Dedifferentiated amniotic fluid mesenchymal stem cell (primary cell): ENCODE measurements around the gene SSH2.

Experiments used
- DNase-seq: peaks from one replicate; pipeline ENCODE4 v3.0.0-alpha.2; 2016; ENCODE audit errors: extremely low spot score

Gene SSH2

GRCh38 chr17:29590411-29591145, 339.4 kb downstream of the SSH2 start:
- DNase-seq, result no peak

GRCh38 chr17:29589524-29590410, 340.3 kb downstream of the SSH2 start, which contains the start of gene GIT1:
Gene GIT1, minus strand, starts transcription at chr17:29589648. Its CDS starts 270 bp downstream, at chr17:29589378.
- DNase-seq, result peak; percentile 73

- no peak for DNase-seq
Observed at GRCh38 chr17:29588562-29589411, 341.2 kb downstream of the SSH2 start.

DNA sequence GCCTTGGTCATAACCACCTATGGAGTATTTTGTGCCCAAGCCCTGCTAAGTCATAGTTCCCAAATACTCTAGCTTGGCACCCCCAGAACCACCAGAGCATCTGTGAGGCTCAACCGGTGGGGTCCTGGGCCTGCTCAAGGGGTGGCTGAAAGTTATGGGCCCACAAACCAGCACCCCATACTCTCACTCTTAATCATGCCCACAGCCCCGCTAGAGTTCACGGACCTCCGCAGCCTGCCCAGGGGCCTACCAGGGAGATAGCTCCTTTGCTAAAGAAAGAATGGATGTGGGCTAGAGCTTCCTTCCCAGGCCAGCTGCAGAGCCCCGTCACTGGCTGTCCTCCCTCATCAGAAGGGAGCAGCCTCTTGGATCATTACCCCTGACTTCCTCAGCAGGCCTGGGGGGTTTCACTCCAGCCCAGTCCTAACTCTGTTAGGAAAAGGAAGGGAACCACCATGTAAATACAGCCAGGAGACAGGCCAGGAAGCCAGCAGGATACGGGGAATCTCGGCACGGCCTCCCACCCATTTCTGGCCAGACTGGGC, 341.9 kb downstream of the SSH2 start:
- DNase-seq, result no peak

DNA sequence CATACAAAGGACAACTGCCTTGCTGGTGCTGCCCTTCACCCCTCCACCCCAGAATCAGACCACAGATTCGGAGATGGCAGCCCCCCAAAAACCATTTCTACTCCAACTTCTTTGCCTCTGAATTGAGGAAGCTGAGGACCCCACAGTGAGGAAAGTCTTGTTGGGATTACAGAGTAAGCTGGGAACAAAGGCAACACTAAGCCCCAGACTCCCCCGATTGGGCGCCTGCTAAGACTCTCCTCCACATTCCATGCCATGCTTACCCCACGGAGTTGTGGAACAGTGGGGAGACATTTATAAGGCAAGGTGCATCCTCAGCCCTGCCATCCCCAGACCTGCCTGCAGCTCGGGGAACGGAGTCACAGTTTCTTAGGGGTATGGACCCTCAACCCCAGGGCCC, 342.4 kb downstream of the SSH2 start:
- DNase-seq, result no peak

GRCh38 chr17:29586676-29587469, 343.2 kb downstream of the SSH2 start:
- DNase-seq, result no peak

- no peak for DNase-seq
Observed at GRCh38 chr17:29585080-29585751, 344.8 kb downstream of the SSH2 start.

DNA sequence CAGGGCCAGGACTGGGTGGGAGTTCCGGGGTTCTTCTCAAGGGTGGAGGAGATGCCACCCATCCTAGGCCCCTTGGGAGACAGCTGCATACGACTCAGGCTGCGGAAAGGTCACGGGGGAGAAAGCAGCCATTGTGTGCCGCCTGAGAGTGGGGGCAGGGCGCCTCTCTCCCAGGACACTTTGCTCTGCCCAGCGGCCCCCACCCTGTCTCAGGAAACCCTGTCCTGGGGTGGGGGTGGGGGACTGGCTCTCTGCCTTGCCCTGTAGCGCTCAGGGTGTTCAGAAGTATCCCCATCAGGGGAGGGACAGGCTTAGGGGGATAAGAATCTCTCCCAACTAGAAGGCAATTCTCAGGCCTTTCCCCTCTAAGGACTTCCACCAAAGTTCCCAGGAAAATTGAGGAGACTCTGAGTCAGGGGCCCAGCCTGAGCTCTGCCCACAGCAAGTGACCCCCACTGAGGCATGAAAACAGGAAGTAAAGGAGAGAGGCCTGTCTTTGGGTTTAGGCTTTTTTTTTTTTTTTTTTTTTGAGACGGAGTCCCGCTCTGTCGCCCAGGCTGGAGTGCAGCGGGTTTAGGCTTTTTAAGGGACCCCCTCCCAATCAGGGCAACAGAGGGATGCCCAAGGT, 345.5 kb downstream of the SSH2 start:
- no peak for DNase-seq

DNA sequence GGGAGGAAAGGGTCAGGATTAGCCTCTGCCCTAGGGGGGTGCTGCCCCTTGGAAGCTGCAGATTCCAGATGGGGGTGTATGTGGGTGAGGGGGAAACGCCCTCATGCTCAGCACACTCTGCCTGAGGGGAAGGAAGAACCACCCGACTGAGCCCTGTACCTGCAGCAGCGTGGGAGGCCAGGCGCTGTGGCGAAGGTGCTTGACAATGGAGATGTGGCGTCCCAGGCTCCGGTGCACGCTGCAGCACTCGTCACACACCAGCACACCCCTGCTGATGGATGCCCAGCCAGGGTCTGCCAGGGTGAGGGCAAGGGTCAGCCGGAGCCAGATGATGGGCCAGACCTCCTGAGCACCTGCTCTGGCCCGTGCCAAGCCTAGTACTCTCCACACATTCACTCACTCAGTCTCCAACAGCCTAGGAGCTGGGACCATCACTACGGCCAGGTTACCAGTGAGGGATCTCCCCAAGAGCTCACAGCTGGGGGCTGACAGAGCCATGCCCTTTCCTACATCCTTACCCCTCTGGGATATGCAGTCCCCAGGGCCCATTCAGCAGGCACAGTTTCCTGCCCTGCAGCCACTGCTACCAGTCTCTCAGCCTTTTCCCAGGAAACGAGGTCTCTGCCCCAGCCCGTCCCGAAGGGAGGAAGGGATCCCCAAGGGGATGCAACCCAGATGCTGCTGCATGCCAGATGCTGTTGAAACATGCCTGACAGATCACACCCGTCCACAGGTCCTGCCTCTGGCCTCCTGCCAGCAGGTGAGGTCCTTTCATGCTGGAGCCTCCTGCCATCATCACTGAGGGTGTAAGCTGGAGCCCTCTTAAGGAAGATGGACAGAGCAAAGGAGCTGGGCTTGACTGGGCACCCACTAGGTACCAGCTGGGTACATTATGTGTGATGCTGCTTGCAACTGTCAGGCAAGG, 346.4 kb downstream of the SSH2 start:
- no peak for DNase-seq

- no peak for DNase-seq
Observed at GRCh38 chr17:29582772-29583171, 347.3 kb downstream of the SSH2 start.

GRCh38 chr17:29582254-29582765, 347.7 kb downstream of the SSH2 start:
- DNase-seq, result no peak

DNA sequence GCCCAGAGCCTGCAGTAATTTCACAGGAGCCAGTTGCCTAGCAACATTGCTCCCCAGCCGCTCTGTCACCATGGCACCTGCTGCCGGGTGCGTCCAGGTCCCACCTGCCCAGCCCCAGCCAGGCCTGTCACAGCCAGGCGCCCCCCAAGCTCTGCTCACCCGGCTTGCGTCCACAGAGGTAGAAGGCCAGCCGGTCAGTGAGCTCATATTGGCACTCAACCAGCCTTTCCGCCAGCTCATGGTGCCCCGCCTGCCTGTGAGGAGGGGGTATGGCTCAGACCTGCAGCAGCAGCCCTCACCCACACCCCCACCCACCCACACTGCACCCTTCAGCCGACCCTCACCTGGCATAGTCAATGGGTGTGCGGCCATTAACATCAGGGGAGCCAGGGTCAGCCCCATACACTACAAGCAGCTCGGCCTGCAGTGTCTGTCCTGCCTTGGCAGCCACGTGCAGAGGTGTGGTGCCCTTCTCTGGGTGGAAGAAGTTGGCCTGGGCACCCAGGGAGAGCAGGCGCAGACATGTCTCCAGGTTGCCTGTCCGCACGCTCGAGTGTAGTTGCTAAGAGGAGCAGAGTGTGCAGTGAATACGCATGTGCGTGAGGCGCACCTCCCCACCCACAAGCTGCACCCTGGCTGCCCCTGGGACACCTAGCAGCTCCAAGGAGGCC, 348.3 kb downstream of the SSH2 start:
- no peak for DNase-seq

- peak; percentile 62 for DNase-seq
Observed at GRCh38 chr17:29579866-29580771, 349.9 kb downstream of the SSH2 start.

DNA sequence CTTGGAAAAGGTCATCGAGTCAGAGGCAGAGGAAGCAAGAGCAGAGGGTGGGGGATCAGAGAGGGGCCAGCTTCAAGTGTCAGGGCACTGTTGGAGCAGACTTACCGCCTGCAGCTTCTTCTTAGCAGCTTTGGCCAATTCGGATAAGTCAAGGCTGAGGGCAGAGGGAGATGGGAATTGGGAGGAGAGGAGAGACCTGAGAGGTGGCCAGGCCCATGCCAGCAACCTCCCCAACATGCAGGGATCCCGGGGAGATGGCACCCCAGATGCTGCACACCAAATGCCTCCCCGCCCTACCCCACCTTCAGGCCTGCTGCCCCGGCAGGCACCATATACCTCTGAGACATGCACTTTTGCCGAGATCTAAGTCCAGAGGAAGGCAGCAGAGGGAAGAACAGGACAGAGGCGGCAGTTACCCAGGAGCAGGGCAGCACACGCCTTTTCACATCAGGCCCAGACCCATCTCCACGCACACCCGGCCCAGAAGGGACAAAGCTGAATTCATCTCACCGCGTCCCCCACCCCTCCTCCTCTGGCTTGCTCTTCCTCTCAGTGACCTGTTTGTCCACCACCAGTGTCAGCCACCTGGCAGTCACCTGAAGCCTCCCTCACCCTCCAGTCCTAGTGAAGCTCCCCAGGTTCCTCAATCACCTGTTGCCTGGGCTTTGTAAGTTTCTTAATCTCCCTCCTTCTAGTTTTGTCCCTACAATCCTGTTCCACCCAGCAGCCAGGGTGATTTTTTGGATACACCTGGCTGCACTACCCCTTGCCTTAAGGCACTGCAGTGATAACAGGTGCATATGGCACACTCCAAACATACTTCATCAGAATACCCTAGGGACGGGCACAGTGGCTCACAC, 351.2 kb downstream of the SSH2 start:
- no peak for DNase-seq

GRCh38 chr17:29577385-29578211, 352.4 kb downstream of the SSH2 start:
- DNase-seq, result no peak
